Left hindlimb (tissue), 1 donor: Measurements from ENCODE around the gene TNFRSF8.
"Not testable (repeated sequence)": the region's sequence is repeated elsewhere in the genome, so short reads cannot be mapped to it uniquely, and the experiment has no call there.

Source experiments
- DNase-seq: peaks from one replicate; pipeline ENCODE4 v3.0.0-alpha.2; 2018

TNFRSF8 gene

DNA sequence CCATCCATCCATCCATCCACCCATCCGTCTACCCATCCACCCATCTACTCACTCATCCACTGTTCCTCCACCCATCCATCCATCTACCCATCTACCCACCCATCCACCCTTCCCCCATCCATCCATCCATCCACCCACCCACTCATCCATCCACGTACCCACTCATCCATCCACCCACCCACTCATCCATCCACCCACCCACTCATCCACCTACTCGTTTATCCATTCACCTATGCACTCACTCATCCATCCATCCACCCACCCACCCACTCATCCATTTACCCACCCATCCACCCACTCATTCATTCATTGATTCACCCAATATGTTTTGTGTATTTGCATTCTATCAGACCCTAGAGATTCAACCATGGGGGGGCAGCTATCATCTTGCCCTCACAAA is 27.2 kb downstream of the TNFRSF8 start:
- no peak for DNase-seq

DNA sequence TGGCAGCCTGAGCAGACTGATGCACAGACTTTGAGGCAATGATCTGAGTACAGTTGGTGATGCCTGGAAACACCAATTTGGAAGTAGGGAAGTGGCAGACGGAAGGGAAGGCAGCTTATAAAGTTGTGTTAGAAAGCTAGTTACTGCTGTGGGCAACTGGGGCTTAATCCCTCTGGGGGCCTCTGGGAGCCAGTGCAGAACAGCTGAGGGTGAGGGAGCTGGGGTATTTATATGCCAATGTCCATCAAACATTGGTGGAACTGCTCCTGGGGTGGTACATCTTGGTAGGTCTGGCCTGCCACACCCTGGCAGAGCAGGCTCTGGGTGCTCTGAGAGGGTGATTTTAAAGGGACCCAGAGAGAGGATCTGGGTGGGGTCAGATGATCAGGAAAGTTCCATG is 28.1 kb downstream of the TNFRSF8 start:
- DNase-seq = no peak

DNA sequence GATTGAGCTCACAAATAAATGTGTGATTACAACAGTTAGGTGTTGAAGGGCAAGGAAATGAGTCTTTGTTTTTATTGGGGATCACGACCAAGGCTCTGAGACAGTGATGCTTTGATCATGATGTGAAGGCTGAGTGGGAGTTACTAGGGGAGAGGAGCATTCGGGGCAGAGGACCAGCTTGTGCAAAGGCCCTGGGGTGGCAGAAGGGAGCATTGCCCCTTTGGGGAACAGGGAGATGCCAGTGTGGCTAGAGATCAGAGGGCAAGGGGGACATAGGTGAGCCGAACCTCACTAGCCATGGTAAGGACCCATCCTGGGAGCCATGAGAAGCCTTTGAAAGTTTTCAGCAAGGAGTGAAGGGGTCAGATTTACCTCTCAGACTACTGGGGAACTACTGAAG is 31.1 kb downstream of the TNFRSF8 start:
- DNase-seq = no peak

DNA sequence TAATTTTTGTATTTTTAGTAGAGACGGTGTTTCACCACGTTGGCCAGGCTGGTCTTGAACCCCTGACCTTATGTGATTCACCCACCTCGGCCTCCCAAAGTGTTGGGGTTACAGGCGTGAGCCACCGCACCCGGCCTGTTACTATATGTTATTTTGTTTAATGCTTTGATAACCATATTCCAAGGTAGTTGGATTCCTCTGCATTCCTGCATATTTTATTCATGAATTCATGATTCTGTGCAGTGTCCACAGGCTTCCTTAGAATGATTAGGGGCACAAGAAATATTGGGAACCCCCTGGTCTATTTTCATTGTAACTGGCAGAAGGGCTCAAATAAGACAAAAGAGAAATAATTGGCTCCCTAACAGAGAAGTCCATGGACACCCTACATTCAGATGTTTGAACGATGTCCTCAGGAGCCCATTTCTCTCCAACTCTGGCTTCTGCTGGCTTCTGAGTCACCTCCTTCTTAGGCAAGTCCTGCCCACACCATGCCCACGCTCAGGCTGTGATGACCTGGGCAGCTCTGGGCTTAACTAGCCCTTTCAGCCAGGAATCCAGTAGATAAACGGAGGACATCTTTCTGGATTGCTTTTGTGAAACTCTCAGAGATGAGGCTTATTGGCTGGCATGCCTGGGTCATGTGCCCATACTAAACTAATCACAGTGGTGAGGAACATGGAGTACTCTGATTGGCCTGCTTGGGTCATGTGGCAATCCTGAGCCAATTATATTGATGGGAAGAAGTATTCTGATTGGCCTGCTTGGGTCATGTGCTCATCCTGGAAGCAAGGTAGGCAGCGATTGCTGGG is 32.6 kb downstream of the TNFRSF8 start:
- no peak for DNase-seq

DNA sequence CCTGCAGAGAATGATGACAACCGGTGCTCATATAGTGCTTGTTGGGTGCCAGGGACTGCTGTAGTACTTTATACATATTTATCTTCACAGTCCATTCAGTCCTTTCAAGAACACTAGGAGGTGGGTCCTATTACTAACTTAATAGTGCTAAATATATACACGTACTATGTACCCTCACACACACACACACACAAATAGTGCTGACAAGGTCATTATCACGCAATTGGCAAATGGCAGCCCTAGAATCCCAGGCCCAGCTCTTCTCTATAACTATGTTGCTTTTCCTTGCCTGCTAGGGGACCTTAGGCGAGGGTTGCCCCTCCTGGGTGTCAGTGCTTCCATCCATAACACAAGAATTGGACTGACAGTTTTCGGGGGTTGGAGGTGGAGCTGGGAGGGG is 33.5 kb downstream of the TNFRSF8 start:
- no peak for DNase-seq

DNA sequence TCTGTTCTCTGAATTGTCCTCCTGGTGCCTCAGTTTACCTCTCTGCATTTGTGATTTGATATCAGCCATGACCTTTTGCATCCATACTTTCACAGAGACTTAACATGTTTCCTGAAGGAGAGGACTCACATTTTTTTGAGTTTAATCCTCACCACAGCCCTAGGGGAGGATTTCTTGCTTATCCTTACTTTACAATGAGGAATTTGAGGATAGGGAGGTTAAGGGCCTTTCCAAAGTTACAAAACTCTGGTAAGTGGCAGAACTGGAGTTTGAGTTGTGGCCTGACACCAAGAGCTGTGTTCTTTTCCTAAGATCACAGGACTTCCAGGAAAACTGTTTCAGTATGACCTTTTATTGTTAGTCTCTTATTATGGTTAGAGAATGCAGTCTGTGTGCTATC is 34.2 kb downstream of the TNFRSF8 start:
- DNase-seq = no peak

DNA sequence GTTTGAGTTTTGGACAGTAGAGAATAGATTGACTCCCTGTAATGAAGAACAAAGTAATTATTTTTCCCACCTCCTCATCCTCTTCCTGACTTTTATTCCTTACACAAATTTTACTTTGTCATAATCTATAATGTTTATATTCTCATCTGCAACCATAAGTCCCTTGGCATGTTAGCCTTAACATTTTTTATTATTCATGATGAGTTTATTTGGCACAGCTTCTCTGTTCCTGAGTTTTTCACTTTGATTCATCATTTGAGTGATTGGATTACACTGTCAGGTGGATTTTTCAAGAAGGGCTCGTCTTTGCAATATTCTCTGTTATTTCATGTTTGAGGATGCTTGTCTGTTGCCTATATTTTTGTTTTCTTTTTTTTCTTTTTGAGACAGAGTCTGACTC is 35.7 kb downstream of the TNFRSF8 start:
- no peak for DNase-seq

DNA sequence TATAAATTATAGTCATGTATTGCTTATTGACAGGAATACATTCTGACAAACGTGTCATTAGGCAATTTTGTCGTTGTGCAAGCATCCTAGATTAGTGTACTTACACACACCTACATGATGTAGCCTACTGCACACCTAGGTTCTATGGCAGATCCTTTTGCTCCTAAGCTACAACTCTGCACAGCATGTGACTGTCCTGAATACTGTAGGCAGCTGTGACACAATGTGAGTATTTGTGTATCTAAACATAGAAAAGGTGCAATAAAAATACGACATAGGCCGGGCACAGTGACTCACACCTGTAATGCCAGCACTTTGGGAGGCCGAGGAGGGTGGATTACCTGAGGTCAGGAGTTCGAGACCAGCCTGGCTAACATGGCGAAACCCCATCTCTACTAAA is 36.5 kb downstream of the TNFRSF8 start:
- DNase-seq = no peak

DNA sequence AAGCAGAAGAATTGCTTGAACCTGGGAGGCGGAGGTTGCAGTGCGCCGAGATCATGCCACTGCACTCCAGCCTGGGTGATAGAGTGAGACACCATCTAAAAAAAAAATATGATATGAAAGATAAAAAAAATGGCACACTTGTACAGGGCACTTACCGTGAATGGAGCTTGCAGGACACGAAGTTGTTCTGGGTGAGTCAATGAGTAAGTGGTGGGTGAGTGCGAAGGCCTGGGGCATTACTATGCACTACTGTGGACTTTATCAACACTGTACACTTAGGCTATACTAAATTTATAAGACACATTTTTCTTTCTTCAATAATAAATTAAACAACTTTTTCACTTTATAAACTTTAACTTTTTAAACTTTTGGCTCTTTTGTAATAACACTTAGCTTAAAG is 37.0 kb downstream of the TNFRSF8 start:
- DNase-seq = no peak

DNA sequence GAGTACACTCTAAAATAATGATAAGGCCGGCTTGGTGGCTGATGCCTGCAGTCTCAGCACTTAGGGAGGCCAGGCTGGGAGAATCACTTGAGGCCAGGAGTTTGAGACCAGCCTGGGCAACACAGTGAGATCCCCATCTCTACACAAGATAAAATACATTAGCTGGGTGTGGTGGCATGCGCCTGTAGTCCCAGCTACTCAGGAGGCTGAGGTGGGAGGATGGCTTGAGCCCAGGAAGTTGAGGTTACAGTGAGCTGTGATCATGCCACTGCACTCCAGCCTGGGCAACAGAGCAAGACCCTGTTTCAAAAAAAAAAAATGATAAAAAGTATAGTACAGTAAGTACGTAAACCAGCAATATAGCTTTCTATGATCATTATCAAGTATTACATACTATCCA is 38.0 kb downstream of the TNFRSF8 start:
- not testable (repeated sequence) for DNase-seq

DNA sequence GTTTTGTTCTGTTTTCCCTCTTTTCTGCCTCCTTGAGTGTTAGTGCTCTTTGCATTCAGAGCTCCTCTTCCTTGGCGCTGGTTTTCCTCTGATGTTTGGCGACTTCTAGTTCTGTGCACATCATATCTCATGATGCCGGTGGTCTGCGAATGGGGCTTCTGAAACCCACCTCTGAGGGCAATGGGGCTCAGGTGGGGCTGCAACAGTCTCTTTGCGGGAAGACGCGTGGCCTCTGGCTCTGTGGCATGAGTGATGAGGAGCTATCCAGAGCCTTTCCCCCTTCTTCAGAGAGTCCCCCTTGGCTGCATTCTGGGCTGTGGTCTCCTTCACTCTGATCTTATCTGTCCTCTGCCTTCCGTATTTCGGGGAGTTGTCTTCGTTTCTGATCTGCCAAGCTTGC is 39.0 kb downstream of the TNFRSF8 start:
- DNase-seq = no peak

DNA sequence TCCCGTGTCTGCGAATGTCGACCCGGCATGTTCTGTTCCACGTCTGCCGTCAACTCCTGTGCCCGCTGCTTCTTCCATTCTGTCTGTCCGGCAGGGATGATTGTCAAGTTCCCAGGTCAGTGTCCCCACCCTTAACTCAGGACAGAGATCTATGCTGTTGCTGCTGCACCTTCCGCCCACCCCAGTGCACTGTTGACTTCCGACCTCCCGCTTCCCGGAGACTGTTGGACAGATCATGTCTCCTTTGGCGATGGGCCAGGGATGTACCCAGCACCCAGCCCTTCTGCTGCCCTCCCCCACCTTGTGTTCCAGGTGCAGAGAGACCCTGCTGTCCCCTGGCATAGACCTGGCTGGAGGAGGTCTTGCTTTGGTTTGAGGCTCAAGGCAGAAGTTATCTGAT is 41.3 kb downstream of the TNFRSF8 start:
- no peak for DNase-seq

DNA sequence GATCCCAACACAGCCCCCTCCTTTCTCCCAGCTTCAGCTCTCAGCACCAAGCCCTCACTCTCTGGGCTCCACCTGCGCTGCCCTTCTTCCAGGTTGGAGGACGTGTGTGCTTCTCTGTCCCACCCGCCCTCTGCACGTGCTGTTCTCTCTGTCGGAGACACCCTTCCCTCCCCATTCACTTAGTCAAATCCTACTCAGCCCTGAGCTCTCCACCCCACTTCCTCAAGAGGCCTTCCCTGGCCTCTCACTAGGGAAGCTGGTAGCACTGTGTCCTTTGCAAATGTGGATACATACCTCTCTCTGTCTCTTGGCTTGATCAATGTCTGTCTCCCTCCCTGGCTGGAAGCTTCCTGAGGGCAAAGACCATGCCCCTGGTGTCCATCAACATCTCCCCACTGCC is 43.0 kb downstream of the TNFRSF8 start:
- DNase-seq = no peak

DNA sequence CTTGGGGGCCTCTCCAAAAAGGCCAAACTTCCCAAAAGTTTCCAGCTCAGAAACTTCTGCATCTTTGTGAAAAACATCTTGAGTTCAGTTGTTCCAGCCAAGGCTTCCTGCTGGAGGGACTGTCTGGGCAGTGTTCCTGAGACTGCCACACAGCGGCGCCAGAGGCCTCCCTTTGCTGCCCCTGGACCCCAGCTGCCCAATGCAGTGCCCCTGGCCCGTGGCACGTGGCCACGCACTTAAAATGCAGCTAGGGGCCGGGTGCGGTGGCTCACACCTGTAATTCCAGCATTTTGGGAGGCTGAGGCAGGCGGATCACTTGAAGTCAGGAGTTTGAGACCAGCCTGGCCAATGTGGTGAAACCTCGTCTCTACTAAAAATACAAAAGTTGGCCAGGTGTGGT is 43.8 kb downstream of the TNFRSF8 start:
- DNase-seq = not testable (repeated sequence)

DNA sequence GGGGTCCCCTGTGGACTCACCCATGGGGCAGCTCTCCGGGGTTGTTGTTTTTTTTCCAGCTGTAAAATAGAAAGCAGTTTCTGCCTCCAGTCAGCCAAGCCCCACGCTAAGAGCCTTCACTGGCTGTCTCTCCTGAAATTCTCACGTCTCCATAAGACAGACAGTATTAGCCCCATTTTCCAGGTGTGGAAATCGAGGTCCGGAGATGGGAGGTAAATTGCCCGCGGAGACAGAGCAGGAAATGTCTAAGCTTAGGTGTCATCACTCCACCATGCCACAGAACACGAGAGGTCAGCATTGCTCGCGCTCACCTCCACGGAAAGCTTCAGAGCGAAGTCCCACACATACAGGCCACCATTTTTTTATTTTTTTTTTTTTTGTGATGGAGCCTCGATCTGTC is 44.6 kb downstream of the TNFRSF8 start:
- DNase-seq = no peak

DNA sequence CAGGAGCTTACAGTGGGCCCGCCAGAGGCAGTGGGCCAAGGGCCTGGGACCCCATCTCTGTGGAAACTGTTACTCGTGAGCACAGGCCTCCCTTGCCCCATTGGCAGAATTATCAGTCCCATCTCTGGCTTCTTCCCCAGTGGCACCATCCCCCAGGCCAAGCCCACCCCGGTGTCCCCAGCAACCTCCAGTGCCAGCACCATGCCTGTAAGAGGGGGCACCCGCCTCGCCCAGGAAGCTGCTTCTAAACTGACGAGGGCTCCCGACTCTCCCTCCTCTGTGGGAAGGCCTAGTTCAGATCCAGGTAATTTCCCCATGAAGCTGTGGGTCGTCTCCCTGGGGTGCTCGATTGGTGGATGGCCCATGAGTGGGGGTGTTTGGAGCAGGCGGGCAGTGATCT is 46.8 kb downstream of the TNFRSF8 start:
- DNase-seq = no peak

DNA sequence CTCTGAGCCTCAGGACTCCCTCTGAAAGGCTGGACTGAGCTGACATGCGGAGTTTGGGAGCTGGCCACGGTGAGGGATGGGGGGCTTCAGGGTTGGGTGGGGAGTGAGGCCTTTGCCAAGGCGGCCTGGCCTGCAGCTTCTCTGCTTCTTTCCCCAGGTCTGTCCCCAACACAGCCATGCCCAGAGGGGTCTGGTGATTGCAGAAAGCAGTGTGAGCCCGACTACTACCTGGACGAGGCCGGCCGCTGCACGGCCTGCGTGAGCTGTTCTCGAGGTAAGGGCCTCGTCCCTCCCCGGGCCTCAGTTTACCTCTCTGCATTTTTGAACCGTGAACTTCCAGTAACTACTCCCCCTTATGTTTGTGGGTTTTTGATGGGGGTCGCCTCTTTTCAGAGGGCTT is 48.6 kb downstream of the TNFRSF8 start:
- DNase-seq = no peak

DNA sequence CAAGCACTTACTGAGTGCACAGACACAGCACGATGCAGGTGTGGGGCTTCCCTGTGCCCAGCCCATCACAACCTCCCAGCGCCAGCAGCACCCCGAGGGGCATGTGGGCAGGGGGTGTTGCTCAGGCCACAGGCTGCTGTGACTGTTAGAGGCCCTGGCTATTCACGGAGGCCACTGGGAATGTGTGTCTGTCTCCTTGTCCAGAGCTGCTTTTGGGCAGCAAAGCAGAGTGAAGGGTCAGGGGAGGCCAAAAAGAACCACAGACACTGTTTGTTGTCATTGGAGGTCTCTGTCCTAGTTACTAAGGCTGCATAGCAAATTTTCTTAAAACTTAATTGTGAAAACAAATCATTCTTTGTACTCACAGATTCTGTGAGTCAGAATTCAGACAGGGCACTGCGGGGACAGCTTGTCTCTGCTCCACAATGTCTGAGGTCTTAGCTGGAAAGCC is 49.6 kb downstream of the TNFRSF8 start:
- no peak for DNase-seq

DNA sequence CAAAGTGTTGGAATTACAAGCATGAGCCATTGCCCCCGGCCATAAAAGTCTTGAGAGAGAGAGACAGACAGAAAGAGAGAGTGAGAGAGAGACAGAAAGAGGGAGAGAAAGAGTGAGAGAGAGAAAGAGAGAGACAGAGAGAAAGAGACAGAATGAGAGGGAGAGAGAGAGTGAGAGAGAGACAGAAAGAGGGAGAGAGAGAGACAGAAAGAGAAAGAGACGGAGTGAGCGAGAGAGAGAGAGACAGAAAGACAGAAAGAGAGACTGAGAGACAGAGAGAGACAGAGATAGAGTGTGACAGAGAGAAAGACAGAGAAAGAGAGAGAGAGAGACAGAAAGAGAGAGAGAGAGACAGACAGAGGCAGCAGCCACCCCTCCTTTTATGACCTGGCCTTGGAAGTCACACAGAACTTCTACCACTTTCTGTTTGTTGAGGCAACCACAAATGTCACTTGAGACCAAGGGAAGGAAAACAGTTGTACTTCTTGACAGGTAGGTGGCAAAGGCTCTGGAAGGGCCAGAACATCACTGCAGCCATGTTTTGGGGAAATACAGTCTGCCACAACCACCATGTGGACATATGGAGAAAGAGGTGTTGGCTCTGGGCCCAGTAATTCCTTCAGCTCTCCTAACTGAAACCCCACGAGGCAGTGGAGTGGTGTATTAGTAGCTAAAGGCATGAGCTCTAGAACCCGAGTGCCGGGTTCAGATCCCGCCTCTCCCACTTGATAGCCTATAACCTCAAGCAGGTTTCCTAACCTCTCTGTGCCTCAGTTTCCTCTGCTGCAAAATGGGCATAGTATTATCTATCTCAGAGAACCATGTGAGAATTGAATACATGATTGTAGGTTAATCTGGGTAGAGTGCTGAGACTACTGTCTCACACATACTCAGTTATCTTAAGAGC is 50.6 kb downstream of the TNFRSF8 start:
- DNase-seq = no peak

DNA sequence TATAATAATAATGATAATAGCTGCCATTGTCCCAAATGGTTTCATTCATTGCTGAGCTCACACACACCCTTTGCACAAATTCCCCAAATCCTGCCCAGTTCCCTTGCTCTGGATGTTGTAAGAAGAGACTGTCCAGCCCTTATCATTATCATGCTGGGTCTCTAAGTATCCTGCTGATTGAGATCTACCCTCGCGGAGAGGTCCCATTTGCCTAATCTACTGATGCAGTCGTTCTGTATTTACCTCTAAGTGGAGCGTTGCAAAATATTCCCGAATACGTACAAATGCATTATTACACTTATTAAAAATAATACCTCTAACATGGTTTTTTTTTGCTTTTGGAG is 51.2 kb downstream of the TNFRSF8 start:
- no peak for DNase-seq

DNA sequence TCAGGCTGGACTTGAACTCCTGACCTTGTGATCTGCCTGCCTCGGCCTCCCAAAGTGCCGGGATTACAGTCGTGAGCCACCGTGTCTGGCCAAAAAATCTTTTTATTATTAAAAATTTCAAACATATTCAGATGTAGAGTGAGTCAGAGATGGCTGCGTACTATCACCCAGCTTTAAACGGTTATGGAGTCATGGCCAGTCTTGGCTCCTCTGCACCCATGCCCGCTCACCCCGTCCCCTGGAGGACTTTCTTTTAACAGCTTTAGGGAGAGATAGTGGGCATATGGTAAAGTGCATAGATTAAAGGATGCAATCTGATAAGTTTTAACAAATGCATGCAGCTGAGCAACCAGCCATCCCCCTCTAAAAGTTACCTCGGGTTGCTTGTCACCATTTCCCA is 51.8 kb downstream of the TNFRSF8 start:
- DNase-seq = no peak

DNA sequence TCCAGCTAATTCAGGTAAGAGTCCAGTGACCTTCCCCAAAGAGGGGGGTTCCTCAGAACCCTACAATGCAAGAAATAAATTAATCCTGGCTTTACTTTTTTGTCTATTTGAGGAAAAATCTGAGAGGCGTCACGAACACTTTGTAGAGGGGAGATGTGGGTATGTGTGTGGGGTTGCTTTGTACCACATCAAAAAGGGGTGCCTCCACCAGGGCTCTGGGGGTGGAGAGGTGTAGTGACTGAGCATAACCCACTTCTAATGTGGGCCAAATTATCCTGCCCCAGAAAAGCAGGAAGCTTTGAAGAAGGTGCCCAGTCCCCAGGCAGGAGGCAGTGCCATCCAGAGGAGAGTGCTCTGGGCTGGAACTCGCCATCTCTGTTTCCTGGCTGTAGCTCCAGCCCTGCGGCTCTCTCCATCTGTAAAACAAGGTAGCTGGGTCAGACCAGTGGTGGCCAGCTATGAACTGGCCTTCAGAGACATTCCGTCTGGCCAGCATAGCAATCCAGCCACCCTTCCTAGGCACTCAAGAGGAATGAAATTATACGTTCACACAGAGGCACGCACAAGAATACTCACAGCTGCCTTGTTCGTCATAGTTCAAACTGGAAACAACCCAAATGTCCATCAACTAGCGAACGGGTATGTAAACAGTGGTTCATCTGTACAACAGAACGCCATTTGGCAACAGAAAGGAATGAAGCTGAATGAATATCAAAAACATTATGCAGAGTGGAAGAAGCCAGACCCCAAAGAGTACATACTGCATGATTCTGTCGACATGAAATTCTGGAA is 58.3 kb downstream of the TNFRSF8 start:
- DNase-seq = no peak

DNA sequence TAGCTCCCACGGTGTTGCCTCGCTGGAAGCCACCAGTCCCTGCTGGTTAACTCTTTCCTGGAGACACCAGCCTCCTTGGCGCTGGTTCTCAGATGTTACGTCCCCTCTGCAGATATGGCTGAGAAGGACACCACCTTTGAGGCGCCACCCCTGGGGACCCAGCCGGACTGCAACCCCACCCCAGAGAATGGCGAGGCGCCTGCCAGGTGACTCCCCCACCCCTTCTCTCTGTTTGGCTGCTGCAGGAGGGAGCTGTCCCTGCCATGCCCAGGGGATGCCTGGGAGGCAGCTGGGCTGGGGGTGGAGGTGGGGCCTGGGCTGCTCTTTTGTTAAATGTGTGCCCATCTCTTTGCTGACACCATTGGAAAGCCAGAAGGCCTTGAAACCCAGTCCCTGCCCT is 60.1 kb downstream of the TNFRSF8 start:
- DNase-seq = no peak
